BE2C (cell line): ENCODE results near the gene ERBIN.
"Not testable (repeated sequence)": the region's sequence is repeated elsewhere in the genome, so short reads cannot be mapped to it uniquely, and the experiment has no call there.

Experiments used
- DNase-seq: peaks from one replicate; pipeline ENCODE4 v3.0.0-alpha.2; 2020
- H3K27me3 ChIP-seq: fragments of 250-450 bp; sonication (Bioruptor Pico); 2 replicates; pipeline ENCODE4 v1.5.1; 2020; ENCODE audit warnings: mild to moderate bottlenecking
- H3K36me3 ChIP-seq: fragments of 250-450 bp; sonication (Bioruptor Pico); 2 replicates; pipeline ENCODE4 v1.5.1; 2020; ENCODE audit warnings: mild to moderate bottlenecking
- H3K4me1 ChIP-seq: fragments of 250-450 bp; sonication (Bioruptor Pico); 2 replicates; pipeline ENCODE4 v1.5.1; 2020
- H3K4me3 ChIP-seq: 2 replicates; pipeline ENCODE4 v1.5.1; 2011; ENCODE audit warnings: low read depth, low read length
- H3K9me3 ChIP-seq: fragments of 250-450 bp; sonication (Bioruptor Pico); 2 replicates; pipeline ENCODE4 v1.5.1; 2020
- TF ChIP-seq, protein P1 (sequence below): IDR thresholded peaks from 2 replicates; pipeline ENCODE4 v1.5.1; 2012; ENCODE audit warnings: mild to moderate bottlenecking, low read depth, low read length

ERBIN gene

DNA sequence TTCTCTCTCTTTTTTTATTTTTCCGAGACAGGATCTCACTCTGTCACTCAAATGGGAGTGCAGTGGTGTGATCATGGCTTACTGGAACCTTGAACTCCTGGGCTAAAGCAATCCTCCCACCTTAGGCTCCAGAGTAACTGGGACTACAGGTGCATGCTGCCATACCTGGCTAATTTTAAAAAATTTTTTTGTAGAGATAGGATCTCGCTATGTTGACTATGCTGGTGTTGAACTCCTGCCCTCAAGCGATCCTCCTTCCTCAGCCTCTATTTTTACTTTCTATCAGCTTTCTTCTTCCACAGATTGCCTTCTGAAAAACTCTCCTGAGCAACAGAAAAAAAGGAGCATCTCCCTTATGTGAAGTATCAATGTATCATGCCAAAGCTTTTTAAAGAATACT lies 14.1 kb upstream of the ERBIN start:
- no peak for DNase-seq
- TF ChIP-seq, protein P1, sequence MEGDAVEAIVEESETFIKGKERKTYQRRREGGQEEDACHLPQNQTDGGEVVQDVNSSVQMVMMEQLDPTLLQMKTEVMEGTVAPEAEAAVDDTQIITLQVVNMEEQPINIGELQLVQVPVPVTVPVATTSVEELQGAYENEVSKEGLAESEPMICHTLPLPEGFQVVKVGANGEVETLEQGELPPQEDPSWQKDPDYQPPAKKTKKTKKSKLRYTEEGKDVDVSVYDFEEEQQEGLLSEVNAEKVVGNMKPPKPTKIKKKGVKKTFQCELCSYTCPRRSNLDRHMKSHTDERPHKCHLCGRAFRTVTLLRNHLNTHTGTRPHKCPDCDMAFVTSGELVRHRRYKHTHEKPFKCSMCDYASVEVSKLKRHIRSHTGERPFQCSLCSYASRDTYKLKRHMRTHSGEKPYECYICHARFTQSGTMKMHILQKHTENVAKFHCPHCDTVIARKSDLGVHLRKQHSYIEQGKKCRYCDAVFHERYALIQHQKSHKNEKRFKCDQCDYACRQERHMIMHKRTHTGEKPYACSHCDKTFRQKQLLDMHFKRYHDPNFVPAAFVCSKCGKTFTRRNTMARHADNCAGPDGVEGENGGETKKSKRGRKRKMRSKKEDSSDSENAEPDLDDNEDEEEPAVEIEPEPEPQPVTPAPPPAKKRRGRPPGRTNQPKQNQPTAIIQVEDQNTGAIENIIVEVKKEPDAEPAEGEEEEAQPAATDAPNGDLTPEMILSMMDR = no peak
- no peaks in the 10 kb centered on the region for H3K36me3 ChIP-seq
- no peaks in the 10 kb centered on the region for H3K4me1 ChIP-seq
- H3K27me3 ChIP-seq = no peaks in the 10 kb centered on the region
- H3K4me3 ChIP-seq = no peak overlapping the region
- no peaks in the 10 kb centered on the region for H3K9me3 ChIP-seq

DNA sequence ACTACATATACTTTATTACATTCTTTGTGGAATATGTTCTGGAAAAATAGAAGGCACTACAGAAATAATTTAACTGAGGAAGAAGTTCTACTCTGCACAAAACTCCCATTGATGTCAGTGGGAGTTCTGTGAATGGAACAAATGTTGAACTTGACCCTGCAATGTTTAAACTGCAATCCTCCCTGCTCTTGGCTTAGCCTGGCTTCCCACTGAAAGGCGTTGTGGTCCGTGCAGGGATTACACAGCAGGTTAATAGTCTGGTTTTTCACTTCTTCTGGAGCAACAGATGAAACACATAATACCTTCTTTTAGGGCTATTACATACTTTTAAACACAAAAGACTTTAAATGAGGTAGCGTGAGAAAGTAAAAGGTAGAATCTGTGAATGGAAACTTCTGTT lies 12.9 kb upstream of the ERBIN start:
- no peaks in the 10 kb centered on the region for H3K9me3 ChIP-seq
- no peak for DNase-seq
- H3K4me3 ChIP-seq = no peak overlapping the region
- no peaks in the 10 kb centered on the region for H3K36me3 ChIP-seq
- H3K27me3 ChIP-seq = no peaks in the 10 kb centered on the region
- TF ChIP-seq, protein P1 = no peak
- no peaks in the 10 kb centered on the region for H3K4me1 ChIP-seq

DNA sequence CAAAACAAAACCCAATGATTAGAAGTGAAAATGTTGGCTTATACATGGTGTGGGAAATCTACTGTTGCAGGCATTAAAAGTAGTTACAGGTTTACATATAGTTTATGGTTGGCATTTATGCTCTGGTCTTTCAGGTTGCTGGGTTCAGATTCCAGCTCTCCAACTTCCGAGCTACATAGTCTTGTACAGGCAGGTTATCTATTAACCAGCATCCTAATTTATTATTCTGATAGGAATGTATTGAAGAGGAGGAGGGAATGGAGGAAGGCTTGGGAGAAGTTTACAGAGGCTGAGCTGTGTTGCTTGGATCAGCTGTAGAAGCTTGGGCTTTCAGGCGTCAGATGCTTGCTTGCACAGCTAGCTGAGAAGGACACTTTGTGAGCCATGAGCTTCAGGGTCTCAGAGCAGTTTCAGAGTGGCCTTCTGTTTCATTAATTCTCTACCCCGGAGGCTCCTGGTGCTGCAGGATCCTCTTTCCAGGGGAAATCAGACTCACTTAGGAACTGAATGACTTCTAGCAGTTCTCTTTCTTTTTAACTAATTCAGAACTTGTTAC lies 11.7 kb upstream of the ERBIN start:
- H3K27me3 ChIP-seq = no peaks in the 10 kb centered on the region
- TF ChIP-seq, protein P1 = no peak
- H3K9me3 ChIP-seq = no peaks in the 10 kb centered on the region
- no peaks in the 10 kb centered on the region for H3K4me1 ChIP-seq
- no peak overlapping the region for H3K4me3 ChIP-seq
- H3K36me3 ChIP-seq = no peaks in the 10 kb centered on the region
- no peak for DNase-seq

DNA sequence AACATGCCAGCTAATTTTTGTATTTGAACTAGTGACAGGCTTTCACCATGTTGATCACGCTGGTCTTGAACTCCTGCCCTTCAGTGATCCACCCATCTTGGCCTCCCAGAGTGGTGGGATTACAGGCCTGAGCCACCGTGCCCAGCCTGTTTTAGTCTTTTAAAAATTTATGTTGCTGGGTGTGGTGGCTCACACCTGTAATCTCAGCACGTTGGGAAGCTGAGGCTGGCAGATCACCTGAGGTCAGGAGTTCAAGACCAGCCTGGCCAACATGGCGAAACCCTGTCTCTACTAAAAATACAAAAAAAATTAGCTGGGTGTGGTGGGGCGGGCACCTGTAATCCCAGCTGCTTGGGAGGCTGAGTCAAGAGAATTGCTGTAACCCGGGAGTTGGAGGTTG lies 10.7 kb upstream of the ERBIN start:
- H3K9me3 ChIP-seq, DNase-seq, H3K27me3 ChIP-seq, H3K4me3 ChIP-seq, H3K36me3 ChIP-seq, H3K4me1 ChIP-seq: not testable (repeated sequence)

DNA sequence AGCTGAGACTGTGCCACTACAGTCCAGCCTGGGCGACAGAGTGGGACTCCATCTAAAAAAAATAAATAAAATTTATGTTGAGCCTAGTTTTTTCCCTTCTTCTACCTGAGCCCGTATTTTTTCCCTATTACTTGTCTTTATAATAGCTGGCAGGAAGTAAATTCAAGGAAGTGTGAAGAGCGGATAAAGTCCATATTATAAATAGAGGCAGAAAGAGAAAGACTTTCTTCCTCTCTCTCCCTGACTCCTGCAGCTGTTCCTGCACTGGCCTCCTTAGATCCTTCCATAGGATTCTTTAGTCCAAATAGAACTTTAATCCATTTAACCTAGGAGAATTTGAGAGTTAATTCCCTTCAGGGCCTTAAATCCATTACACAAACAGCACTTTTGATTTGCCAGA lies 10.3 kb upstream of the ERBIN start:
- Histone ChIP-seq H3K4me1 (no peaks in the 10 kb centered on the region), H3K4me3 (no peak overlapping the region), H3K9me3 (no peaks in the 10 kb centered on the region), H3K27me3 (no peaks in the 10 kb centered on the region), H3K36me3 (no peaks in the 10 kb centered on the region)
- DNase-seq = no peak
- TF ChIP-seq, protein P1 = no peak

DNA sequence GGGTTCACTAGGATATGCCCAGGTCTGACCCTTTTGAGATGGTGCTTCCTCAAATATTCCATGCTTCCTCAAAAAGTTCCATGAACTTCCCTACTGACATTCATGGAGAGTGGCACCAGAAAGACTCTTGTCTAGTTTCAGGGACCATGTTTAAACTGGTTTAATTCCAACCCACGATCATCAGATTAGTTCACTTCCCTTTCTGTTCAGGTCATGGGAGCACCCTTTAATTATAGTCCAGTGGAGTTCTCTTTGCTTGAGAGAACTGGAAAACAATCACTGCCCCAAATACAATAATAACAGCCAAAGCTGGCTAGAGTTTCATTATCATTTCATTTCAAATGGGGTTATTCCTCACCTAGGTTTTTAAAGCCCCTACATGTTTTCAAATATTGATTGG lies 9.7 kb upstream of the ERBIN start:
- H3K36me3 ChIP-seq = no peaks in the 10 kb centered on the region
- TF ChIP-seq, protein P1 = no peak
- no peak for DNase-seq
- no peak overlapping the region for H3K4me3 ChIP-seq
- H3K4me1 ChIP-seq = no peaks in the 10 kb centered on the region
- H3K9me3 ChIP-seq = no peaks in the 10 kb centered on the region
- no peaks in the 10 kb centered on the region for H3K27me3 ChIP-seq

DNA sequence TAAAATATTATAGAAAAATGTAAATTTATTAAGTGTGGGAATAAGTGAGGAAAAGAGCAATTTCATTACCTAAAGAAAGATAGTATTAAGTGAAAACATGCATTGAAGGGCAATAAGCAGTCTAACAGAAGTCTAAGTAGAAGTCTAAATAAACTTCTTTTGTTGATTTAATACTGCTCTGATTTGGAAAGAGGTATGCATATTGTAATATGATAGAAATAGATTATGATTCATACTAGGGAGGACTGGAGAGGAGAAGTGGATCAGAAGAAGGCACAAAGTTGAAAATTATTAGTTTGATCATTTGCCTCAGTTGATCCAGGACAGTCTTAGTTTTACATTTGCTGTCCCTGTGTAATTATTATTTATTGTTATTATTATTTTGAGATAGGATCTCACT lies 6.6 kb upstream of the ERBIN start:
- no peaks in the 10 kb centered on the region for H3K36me3 ChIP-seq
- no peak for DNase-seq
- TF ChIP-seq, protein P1 = no peak
- H3K4me3 ChIP-seq = no peak overlapping the region
- H3K27me3 ChIP-seq = no peaks in the 10 kb centered on the region
- no peaks in the 10 kb centered on the region for H3K4me1 ChIP-seq
- no peaks in the 10 kb centered on the region for H3K9me3 ChIP-seq
